Left renal pelvis (tissue), 4 donors: ENCODE results near the gene TAF1C. TPM values are rescaled to one million over a fixed set of nuclear protein-coding genes. Genes with fewer than 3 reads are reported as not detected.
"Not testable (repeated sequence)": the region's sequence is repeated elsewhere in the genome, so short reads cannot be mapped to it uniquely, and the experiment has no call there.

Experiments used
- DNase-seq, 4 donors: peaks; one replicate each; pipeline ENCODE4 v3.0.0-alpha.2; 2013; ENCODE audit warnings: low read depth in 4 of 4, low spot score in 3 of 4
- polyA plus RNA-seq, 4 donors: library from polyadenylated mRNA; unstranded; fragments of 120-200 nt; gene quantifications; one replicate each; pipeline ENCODE4 v1.2.1, GENCODE V29; 2013; ENCODE audit not compliant: insufficient read length in 4 of 4

TAF1C gene
- polyA plus RNA-seq, 4 donors = 27.7 to 65.0 (median 37.7) TPM

GRCh38 chr16:84212631-84213030 is 25.8 kb upstream of the TAF1C start:
- DNase-seq = no peak

DNA sequence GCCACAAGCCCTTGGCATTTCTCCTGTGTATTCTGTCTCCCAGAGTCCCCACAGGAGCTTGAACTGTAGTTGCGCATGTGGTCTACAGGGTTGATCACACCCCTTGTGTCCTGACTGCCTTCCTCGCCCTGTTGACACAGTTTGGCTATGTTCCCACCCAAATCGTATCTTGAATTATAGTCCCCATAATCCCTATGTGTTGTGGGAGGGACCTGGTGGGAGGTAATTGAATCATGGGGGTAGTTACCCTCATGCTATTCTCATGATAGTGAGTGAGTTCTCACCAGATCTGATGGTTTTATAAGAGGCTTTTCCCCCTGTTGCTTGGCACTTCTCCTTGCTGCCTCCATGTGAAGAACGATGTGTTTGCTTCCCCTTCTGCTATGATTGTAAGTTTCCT is 25.3 kb upstream of the TAF1C start:
- DNase-seq = no peak

DNA sequence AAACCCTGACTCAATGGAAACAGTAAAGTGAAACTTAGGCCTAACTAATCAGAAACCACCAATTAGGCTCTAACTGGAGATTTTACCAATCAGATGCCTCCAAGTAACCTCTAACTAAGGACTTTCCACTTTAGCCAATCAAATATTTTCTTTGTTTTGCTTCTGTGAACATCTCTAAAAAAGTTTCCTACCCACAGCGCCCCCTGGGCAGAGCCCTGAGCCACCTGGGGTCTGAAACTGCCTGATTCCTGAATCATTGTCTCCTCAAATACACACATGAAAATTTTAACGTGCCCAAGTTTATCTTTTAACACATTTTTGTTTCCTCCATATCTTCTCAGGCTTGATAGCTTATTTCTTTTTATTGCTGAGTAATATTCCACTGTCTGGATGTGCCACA is 23.1 kb upstream of the TAF1C start:
- no peak for DNase-seq

GRCh38 chr16:84207879-84208278 is 21.0 kb upstream of the TAF1C start:
- DNase-seq = no peak

GRCh38 chr16:84207251-84207650 is 20.4 kb upstream of the TAF1C start:
- DNase-seq = no peak

GRCh38 chr16:84205976-84206691 is 19.3 kb upstream of the TAF1C start:
- no peak for DNase-seq

DNA sequence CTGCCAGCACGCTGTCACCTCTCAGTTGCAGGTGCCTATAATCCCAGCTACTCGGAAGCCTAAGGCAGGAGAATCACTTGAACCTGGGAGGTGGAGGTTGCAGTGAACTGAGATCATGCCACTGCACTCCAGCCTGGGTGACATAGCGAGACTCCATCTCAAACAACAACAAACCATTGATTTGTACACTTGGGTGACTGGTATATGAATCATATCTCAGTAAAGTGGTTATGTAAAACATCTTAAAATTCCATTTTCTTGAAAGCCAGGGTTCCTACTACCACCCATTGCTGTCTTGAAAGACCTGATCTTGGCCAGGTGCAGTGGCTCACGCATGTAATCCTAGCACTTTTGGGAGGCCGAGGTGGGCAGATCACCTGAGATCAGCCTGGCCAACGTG is 18.3 kb upstream of the TAF1C start:
- DNase-seq = not testable (repeated sequence)

- not testable (repeated sequence) for DNase-seq
These were observed 17.7 kb upstream of the TAF1C start for GRCh38 chr16:84204551-84204950.

- no peak for DNase-seq
These were observed 13.0 kb upstream of the TAF1C start for GRCh38 chr16:84199861-84200260.

GRCh38 chr16:84199097-84199496 is 12.2 kb upstream of the TAF1C start:
- DNase-seq = no peak

DNA sequence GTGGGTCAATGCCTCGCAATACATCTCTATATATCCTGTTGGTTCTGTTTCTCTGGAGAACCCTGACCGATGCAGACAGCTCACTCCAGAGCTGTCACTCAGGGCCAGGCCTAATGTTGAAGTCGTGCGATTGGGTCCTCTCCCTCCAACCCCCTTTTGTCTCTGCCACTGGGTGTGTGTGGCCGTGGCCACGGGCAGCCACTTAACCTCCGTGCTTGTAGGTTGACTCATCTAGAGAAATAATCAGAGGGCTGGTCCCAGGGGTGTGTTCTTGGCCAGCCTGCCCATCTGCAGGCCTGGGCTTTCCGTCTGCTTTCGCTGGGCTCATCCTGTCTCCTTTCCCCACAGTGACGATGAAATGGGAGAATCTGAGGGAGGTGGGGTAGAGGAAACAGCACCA is 11.5 kb upstream of the TAF1C start:
- DNase-seq = no peak

- DNase-seq = no peak
These were observed 10.7 kb upstream of the TAF1C start for GRCh38 chr16:84197466-84198128.

- DNase-seq = no peak
These were observed 10.0 kb upstream of the TAF1C start for GRCh38 chr16:84196727-84197394.

DNA sequence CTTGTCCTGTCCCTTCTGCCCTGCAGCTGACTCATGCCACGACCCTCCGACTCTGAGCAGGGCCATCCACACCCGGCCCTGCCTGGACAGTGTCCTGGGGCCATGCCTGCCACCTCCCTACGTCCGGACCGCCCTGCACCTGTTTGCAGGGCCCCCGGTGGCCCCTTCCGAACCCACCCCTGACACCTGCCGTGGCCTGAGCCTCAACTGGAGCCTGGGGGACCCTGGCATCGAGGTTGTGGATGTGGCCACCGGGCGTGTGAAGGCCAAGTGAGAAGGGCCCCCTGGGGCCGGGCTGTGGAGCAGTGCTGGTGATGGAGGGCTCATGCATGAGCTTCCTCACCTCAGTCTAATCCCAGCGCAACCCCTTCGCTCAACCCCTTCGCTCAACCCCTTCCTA is 9.2 kb upstream of the TAF1C start:
- DNase-seq = no peak

DNA sequence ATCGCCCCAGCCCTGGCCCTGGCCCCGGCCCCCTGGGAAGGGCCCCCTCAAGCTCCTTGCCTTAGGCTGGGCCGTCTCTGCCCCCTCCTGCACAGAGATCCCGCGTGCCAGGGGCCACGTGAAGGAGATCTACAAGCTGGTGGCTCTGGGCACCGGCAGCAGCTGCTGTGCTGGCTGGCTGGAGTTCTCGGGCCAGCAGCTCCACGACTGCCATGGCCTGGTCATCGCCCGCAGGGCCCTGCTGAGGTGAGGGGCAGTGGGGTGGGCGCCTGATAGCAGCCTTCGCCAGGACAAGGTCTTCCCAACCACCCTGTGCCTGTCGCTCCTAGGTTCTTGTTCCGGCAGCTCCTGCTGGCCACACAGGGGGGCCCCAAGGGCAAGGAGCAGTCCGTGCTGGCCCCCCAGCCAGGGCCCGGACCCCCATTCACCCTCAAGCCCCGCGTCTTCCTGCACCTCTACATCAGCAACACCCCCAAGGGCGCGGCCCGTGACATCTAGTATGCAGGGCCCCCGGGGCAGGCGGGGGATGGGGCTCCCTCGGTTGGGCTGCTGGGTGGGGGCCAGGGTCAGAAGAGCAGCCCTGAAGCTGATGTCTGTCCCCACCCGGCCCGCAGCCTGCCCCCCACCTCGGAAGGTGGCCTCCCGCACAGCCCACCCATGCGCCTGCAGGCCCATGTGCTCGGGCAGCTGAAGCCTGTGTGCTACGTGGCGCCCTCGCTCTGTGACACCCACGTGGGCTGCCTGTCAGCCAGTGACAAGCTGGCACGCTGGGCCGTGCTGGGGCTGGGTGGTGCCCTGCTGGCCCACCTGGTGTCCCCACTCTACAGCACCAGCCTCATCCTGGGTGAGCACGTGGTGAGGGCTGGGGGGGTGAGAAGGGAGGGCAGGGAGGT is 8.6 kb upstream of the TAF1C start:
- no peak for DNase-seq

DNA sequence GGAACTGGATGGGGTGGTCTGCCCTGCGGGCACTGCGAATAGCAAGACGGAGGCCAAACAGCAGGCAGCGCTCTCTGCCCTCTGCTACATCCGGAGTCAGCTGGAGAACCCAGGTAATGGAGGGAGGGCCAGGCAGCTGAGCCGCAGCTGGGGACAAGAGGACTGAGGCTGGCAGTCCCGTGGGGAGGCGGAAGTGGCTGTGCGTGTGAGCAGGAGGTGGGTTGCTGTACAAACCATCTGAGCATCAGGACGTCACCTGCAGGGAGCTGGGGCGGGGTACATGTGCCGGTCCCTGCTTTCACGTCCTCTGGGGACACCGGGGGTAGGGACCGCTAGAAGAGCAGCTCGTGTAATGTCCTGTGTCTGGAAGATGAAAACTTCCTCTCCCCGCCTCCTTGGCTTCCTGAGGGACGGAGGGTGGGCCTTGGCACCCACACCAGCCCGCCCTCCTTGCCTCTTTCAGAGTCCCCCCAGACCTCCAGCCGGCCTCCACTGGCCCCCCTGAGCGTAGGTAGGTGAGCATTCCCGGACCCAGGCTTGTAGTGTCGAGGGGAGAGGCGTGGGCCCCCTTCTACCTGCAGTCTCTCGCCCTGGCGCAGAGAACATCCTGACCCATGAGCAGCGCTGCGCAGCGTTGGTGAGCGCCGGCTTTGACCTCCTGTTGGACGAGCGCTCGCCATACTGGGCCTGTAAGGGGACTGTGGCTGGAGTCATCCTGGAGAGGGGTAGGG is 7.8 kb upstream of the TAF1C start:
- DNase-seq = no peak

- DNase-seq = no peak
These were observed 7.2 kb upstream of the TAF1C start for GRCh38 chr16:84194018-84194417.

- DNase-seq = no peak
These were observed 6.6 kb upstream of the TAF1C start for GRCh38 chr16:84193480-84193879.

- DNase-seq = no peak
These were observed 4.6 kb upstream of the TAF1C start for GRCh38 chr16:84191466-84191865.

GRCh38 chr16:84190731-84191388 is 4.0 kb upstream of the TAF1C start, which contains the start of gene ADAD2:
Gene ADAD2 (plus strand): TSS chr16:84191157. CDS start chr16:84191231, 74 bp downstream.
- no peak for DNase-seq
